Measurements from ENCODE around the gene MIXL1.
"Not testable (repeated sequence)": the region's sequence is repeated elsewhere in the genome, so short reads cannot be mapped to it uniquely, and the experiment has no call there.

MIXL1 gene

DNA sequence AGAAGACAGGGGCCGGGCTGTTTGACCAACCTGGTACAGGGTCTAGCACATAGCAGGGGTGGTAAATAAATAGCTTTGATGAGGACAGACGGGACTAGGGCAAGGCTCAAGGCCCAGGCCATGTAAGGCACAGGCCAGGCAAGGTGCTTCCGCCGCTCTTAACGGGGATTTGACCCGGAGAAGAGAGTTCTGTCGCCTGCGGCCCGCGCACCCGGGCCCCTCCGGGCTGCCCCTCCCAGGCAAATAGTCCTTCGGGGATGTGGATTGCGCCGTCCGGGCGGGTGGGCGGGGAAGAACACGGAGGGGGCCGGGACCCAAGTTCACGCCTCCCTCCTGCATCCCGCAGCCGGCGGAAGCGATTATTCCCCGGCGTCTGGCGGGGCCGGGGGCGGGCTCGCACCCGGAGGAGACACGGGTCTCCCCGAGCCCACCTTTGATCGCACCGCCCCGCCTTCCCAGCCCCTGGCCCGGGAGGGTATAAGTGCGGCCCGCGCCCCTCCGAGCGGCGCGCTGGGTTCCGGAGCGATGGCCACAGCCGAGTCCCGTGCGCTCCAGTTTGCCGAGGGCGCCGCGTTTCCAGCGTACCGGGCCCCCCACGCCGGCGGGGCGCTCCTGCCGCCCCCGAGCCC is at the start of gene MIXL1:
TSS of gene MIXL1 (plus strand) at position 508 of the 629 bp plus-strand sequence. CDS start at position 526, 18 bp downstream.
- no peak for DNase-seq (ENCODE audit: low spot score)

DNA sequence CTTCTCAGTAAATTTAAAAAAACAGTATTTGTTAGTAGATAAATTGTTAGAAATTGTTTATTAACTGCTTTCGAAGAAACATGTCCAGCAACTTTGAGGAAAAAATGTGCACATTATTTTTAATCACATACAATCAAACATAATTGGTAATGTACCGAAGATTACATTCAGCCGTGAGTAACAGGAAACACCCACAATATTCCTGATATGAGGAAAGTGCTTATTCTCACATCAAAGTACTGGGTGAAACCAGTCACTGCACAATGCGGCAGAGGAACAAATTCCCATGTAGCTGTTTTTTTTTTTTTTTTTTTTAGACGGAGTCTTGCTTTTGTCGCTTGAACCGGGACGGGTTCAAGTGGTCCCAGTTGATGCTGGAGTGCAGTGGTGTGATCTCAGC is 46.6 kb upstream of the MIXL1 start:
- DNase-seq (ENCODE audit: low spot score) = no peak

DNA sequence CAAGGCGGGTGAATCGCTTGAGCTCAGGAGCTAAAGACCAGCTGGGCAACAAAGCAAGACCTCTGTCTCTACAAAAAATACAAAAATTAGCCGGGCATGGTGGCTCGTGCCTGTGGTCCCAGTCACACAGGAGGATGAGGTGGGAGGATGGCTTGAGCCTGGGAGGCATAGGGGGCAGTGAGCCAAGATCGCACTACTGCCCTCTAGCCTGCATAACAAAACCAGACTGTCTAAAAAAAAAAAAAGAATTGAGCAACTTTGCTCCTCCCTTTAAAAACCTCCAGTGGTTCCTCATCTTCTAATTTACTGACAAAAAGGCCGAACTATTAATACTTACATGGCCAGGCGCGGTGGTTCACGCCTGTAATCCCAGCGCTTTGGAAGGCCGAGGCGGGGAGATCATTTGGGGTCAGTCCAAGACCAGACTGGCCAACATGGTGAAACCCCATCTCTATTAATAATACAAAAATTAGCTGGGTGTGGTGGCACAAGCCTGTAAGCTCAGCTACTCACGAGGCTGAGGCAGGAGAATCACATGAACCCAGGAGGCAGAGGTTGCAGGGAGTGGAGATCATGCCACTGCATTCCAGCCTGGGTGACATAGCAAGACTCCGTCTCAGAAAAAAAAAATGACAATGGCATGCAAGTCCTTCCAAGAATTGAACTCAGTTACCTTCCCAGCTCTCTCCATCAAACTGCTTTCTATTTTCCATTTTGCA is 41.3 kb upstream of the MIXL1 start:
- DNase-seq (ENCODE audit: low spot score) = no peak

DNA sequence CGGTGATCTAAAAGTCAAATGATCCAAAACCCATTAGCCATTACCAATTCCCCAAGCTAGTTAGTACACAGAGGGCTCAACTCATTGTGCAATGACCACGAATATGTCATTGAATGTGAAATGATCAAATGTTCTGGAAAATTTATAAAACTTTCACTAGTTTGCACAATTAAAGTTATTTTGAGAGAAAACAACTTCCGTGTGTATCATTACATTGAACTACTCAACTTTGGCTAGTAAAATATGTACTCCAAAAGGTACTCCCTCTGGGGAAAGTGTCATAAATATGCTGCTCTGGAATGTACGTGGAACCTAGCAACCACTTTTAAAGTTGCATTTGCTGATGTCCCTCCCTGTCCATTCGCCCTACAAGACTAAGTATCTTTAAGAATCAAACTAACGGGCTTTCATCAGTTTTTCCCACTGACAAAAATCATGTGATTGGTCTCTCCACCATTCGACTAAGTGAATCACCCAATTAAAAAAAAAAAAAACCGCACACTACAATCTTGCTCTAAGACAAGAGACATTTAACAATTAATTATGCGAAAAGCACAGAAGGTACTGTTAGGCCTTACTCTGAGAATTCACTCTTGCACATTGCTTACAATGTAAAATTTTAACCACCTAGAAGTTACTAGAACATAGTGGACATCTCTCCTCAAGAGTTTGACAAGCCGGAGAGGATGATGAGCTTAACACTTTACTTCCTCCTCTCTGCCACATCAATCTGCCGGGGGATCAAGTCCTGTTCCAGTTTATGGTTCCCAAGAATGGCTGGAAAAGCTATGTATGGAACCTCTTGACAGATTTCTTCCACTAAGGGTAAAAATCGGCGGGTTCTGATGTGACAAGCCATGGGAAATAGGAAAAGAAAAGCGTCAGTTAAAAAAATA is 38.1 kb upstream of the MIXL1 start:
- peak; percentile 3 for DNase-seq (ENCODE audit: low spot score)

DNA sequence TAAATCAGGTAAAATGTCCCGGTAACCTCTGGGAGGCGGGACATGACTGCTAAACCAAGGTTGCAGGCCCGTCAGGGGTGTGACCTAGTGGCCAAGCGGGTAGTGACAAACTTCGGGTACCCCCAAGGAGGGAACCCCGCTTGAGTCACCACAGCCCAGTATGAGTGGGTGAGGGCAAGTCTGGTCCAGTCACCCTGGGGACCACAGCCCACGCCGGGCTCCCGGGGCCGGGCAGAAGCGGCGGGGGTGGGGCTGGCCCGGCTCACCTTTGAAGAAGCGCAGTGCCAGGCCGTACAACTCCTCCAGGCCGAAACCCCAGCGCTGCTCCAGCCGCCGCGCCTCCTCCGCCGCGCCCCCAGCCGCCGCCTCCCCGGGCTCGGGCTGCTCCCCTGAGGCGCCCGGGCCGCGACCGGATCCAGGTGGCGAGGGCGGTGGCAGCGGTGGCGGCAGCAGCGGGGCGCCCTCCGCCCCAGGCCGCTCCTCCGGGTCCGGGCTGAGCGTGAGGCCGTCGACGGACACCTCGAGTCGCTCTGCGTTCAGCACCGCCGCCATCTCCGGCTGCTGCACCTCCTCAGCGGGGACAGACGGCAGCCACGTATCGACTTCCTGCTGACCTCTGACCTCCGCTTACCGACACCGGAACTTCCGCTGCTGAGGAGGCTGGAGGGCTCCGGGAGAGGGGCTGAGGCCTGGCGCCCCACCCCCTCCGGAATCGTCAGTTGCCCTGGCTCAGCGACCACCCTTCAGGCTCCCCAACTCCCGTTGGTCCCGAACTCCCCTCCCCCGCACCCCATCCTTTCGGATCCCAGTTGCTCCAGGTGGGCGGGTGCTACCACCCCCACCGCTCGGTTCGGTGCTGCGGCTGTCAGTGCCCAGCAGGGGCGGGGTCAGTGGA is 37.1 kb upstream of the MIXL1 start, which contains the start of gene ACBD3:
TSS of gene ACBD3 (minus strand) at position 618 of the 895 bp plus-strand sequence. CDS start at position 552, 66 bp downstream.
- peak; percentile 82 for DNase-seq (ENCODE audit: low spot score)

DNA sequence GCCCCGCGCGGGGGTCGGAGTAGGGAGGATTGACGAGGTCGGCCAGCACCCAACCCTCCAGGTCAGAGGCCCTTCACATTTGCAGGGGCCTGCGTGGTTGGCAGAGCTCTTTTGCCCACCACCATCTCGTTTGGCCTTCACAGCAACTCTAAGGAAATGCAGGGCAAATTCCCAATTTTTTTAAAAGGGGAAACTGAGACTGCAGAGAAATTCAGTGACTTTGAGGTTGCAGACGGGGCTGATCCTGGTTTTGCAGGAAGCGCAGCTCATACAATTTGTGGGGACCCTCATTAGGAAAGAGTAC is 36.5 kb upstream of the MIXL1 start:
- DNase-seq (ENCODE audit: low spot score) = no peak

DNA sequence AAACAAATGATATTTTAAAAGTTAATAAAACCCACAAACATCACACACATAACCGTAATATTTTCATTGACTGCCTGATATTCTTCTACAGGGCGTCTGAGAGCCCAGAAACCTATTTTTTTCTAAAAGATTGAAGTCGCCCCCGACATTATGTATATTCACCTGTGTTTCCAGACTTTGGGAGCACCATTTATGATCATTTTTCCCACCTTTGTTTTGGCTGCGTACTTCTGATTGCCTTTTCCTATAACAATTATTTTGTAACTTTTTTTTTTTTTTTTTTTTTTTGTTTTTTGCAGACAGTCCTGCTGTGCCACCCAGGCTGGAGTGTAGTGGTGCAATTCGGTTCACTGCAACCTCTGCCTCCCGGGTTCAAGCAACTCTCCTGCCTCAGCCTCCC is 36.1 kb upstream of the MIXL1 start:
- DNase-seq (ENCODE audit: low spot score) = no peak

DNA sequence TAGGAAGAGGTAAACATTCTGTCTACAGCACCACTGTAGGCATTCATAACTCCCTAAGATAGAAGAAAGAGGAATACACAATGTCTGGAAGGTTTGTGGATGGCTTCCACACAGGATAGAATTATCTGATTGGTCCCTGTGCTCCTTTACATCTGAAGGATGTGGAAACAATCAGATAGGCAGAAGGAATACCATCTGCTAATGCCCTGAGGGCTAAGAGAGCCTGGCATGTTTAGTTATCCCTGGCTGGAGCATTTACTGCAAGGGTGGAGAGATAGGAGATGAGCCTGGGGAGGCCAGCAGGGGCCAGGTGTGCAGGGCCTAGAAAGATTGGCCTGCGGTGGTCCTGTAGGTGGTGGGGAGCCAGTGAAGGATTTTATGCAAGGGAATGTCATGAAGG is 28.3 kb upstream of the MIXL1 start:
- DNase-seq (ENCODE audit: low spot score) = no peak

DNA sequence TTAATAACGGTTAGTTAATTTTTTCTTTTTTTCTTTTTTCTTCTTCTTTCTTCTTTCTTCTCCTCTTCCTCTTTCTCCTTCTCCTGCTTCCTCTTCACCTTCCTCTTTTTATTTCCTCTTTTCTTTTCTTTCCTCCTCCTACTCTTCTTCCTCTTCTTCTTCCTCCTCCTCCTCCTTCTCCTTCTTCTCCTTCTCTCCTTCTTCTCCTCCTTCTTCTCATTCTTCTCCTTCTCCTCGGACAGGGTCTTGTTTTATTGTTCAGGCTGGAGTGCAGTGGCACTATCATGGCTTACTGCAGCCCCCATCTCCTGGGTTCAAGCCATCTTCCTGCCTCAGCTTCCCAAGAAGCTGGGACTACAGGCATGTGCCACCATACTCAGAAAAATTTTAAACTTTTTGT is 23.5 kb upstream of the MIXL1 start:
- no peak for DNase-seq (ENCODE audit: low spot score)

DNA sequence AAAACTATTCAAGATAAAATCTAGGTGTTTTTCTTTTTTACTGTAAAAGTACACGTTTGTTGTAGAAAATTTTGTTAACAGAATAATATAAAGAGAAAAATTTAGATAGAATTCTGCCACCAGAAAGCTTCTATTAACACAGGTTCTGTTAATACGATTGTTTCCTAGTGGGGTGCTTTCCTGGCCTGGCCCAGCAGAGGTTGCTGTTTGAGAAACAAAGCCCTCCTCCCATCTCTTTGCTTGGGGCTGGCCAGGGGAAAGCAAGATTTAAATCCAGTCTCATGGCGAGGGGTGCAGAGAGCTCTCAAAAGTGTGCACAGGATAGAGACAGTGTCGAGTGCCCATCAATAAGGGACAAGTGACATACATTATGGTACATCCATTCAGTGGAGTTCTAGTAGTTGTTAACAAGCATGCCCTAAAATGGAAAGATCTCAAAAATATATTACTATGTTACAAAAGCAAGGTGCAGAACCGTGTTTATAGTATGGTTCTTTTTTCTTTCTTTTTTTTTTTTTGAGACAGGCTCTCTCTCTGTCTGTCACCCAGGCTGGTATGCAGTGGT is 22.4 kb upstream of the MIXL1 start:
- DNase-seq (ENCODE audit: low spot score) = no peak

DNA sequence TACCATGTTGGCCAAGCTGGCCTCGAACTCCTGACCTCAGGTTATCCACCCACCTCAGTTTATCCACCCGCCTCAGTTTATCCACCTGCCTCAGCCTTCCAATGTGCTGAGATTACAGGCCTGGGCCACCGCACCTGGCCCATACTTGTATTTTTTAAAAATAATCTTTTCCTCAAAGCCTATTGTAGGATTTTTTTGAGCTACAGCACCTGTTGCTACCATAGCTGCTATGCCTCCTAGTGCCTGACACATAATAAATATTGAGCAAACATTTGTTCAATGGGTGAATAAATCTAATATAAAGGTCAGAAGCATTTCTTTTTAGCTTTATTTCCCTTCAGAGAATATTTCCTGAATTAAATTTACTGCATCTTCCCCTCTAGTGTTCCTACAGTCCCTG is 21.2 kb upstream of the MIXL1 start:
- no peak for DNase-seq (ENCODE audit: low spot score)

DNA sequence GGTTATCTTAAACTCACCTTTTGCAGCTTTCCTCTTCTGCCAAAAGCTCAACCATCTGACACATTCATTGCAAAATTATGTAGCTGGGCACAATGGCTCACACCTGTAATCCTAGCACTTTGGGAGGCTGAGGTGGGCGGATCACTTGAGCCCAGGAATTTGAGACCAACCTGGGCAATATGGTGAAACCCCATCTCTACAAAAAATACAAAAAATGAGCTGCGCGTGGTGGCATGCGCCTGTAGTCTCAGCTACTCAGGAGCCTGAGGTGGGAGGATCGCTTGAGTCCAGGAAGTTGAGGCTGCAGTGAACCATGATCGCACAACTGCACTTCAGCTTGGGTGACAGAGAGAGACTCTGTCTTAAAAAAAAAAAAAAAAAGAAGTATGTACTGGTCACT is 20.8 kb upstream of the MIXL1 start:
- not testable (repeated sequence) for DNase-seq (ENCODE audit: low spot score)

DNA sequence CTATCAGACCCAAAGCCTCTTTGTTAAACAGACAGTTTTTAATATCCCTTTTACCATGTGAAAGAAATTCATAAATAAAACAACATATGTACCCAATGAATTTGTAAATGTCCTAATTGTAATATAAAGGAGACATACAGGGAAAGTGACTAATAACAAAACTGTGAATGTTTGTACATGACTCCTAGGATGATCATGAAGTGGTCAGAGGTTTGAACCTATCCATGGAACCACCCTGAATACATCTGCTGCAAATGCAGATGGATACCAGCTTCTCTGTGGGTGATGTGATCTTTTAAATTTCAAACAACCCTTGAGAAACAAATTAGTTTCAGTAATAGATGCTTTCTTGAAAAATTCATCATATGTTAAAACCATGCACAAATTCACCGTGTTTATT is 20.2 kb upstream of the MIXL1 start:
- DNase-seq (ENCODE audit: low spot score) = no peak

DNA sequence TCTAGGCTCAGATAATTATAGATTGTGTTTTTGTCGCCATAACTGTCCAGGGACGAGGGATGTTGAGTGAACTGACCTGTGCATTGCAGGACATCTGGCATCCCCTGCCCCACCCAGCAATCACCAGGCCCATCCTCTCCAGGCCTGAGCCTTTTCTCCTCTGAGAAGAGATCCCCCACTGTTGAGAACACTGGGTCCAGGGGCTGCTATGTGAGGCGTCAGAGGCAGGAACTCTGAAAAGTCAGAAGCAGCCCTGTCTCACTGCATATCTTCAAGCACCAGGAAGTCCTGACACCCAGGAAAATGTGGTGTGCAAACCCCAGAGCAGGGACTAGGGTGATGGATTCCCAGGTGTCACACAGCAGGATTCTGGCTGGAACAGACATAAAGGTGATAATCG is 19.8 kb upstream of the MIXL1 start:
- no peak for DNase-seq (ENCODE audit: low spot score)

DNA sequence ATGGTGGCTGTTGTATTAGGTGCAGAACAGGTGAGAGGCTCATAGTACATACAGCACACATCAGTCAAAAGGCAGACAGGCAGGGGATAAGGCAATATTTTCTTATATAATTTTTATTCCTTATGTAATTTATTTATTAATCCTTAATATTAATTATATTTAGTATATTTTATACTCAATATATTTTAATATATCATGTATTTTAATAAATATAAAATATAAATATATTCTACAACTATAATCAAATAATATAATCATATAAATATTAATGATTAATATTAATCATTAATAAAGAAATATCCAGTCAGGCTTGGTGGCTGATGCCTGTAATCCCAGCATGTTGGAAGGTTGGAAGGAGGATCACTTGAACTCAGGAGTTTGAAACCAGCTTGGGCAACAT is 19.3 kb upstream of the MIXL1 start:
- no peak for DNase-seq (ENCODE audit: low spot score)

DNA sequence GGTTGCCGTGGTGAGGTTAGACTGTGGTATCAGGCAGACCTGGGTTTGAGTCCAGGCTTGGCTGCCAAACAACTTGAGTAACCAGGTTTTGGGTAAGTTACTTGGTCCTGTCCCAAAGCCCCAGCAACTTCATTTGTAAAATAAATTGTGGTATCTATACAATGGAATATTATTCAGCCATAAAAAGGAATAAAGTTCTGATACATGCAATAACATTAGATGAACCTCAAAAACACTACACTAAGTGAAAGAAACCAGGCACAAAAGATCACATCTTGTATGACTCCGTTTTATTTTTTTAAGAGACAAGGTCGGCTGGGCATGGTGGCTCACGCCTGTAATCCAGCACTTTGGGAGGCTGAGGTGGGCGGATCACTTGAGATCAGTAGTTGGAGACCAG is 16.4 kb upstream of the MIXL1 start:
- no peak for DNase-seq (ENCODE audit: low spot score)

DNA sequence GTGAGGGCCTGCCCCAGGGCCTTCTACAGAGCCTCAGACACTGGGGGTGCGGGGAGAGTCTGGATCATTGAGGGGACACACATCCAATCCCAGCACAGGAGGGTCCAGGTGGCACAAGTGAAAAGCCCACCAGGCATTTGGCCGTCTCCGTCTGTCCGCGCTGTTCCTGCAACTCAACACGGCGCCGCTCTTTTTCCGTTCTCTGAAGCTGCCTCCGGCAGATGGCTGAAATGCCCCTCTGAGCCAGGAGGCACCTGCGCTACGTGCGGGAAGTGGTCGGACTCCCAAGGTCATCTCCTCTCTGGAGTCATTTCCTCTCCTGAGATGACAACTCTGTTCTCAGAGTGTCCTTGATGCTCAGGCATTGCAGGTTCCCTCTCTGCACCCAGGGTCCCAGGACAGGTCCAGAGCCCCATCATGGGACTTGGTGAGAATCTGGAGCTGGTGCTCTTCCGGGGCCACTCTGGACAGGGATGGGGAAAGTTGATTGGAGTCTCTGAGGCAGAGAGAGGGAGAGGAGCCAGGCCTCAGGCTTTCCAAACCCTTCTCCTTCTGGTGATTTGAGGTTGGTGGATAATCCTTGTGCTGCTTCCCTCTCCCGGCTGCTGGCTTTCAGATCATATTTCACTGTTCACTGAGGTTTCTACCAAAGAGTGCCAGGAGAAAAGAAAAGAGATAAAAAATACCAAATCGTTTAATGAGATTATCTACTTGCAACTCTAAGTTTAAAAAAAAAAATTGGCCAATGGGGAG is 14.0 kb upstream of the MIXL1 start:
- no peak for DNase-seq (ENCODE audit: low spot score)

DNA sequence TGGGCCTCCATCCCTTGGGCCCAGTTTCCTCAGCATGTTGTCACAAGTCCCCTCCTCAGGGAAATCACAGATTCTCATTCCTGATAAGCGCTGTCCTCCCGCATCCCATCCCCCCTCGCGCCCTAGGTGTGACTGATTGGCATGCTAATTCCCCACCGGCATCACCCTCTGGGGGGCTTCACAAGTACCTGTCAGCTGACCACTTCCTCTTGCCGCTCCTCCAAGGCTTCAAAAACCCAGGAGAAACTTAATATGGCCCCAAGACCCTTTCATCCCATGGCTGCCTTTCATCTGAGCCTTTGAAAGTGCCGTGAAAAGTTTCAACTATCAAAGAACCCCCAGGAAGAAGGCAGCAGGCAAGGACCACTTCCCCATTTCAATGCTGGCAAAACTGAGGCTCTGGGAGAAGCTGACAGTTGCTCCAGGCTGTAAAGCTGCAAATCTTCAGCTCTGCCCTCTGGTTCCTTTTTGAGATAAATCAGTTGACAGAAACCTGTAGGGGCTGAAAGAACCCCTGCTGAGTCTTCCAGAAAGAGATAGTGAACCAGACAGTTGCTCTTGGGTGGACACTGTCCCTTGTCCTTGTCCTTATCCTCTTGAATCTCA is 12.8 kb upstream of the MIXL1 start:
- no peak for DNase-seq (ENCODE audit: low spot score)

DNA sequence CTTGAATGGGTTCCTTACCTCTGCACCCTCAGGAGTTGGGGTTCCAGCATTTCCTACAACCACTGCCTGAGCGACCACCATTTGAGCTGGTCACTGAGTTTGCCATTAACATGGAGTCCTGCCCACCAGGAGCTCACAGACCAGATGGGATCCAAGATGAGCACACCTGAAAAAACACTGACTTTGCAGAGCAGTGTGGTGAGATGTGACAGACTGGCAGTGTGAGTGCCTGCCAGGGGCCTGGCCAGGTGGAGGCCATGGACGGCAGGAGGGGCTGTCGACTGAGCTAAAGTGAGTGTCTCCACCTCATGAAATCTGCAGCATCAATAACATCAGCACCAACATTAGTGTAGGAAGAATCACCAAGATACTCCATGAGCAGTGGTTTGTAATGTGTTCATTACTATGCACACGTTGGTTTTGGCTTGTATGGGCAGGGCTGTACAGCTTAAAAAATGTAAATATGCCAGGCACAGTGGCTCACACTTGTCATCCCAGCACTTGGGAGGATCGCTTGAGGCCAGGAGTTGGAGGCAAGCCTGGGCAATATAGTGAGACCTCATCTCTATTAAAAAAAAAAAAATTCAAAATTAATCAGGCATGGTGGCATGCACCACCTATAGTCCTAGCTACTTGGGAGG is 12.2 kb upstream of the MIXL1 start:
- DNase-seq (ENCODE audit: low spot score) = no peak

DNA sequence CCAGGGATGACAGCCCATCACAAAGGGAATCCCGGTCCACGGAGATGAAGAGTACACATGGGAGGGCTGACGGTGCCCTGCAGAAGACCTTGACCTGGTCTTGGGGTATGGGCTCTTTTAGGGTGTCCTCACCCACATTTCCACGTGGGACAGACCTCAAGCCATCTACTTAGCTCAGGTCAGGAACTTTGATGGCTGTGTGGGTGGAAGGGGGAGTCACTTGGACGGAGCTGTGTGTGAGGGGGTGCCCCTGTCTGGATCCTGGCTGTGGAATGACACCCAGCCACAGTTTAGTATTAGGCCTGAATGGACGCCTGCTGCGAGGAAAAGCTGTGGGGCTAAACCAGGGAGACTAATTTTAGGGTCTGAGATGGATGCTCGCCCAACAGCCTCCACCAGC is 10.9 kb upstream of the MIXL1 start:
- no peak for DNase-seq (ENCODE audit: low spot score)

Measured in CD4-positive, alpha-beta T cell treated with Interleukin-2 at 100 ng/mL for 4 hours (primary cell).